Breast epithelium (tissue), 4 donors: Measurements from ENCODE around the gene P2RX6. TPM values are rescaled to one million over a fixed set of nuclear protein-coding genes. Genes with fewer than 3 reads are reported as not detected.

ENCODE experiments used
- DNase-seq, 2 donors: peaks; one replicate each; pipeline ENCODE4 v3.0.0-alpha.2; 2019; ENCODE audit warnings: low spot score in 2 of 2
- H3K27ac ChIP-seq, 2 donors: fragments of 200-600 bp; sonication (generic) in 1 of 2; one replicate each; pipeline ENCODE4 v1.5.1; 2016 to 2019; ENCODE audit warnings: mild to moderate bottlenecking in 1 of 2
- H3K27me3 ChIP-seq, 2 donors: fragments of 200-600 bp; sonication (generic) in 1 of 2; one replicate each; pipeline versions ENCODE4 v1.5.1 to v1.6.0; 2017 to 2019; ENCODE audit warnings: control low read depth in 1 of 2, mild to moderate bottlenecking in 1 of 2
- H3K36me3 ChIP-seq: fragments of 200-600 bp; one replicate; pipeline ENCODE4 v1.5.1; 2019
- H3K4me1 ChIP-seq, 2 donors: fragments of 200-600 bp; sonication (generic); one replicate each; pipeline ENCODE4 v1.5.1; 2016 to 2019; ENCODE audit warnings: control low read depth in 1 of 2
- H3K4me3 ChIP-seq, 3 donors: fragments of 200-600 bp; sonication (generic); 1 replicate in 2 of 3; 2 replicates in 1 of 3; pipeline ENCODE4 v1.5.1; 2016 to 2019; ENCODE audit warnings: mild to moderate bottlenecking in 3 of 3, moderate library complexity in 2 of 3
- H3K9me3 ChIP-seq, 2 donors: fragments of 200-600 bp; sonication (generic) in 1 of 2; one replicate each; pipeline ENCODE4 v1.5.1; 2016 to 2019; ENCODE audit warnings: control low read depth in 1 of 2
- CTCF ChIP-seq, 3 donors: fragments of 450-650 bp; IDR thresholded peaks; one replicate each; pipeline ENCODE4 v1.5.1; 2016 to 2017; ENCODE audit warnings: antibody characterized with exemption in 3 of 3, mild to moderate bottlenecking in 3 of 3, moderate library complexity in 3 of 3
- POLR2A ChIP-seq: fragments of 450-650 bp; IDR thresholded peaks from one replicate; pipeline ENCODE4 v1.6.1; 2016; ENCODE audit warnings: antibody characterized with exemption, mild to moderate bottlenecking, moderate library complexity
- POLR2AphosphoS5 ChIP-seq, 3 donors: sonication (generic); formaldehyde crosslinking; IDR thresholded peaks; one replicate each; pipeline ENCODE4 v1.6.1; 2017; ENCODE audit warnings: antibody characterized with exemption in 3 of 3
- intact Hi-C: fragments of 100-400 bp; cut with DNase I; formaldehyde crosslinking; loops from one replicate; pipeline ENCODE4 v1.15.1; 2023; ENCODE audit warnings: low total_unique reads
- total RNA-seq, 3 donors: library from RNA; depleted of rRNA; stranded (reverse); fragments of >200 nt; gene quantifications; one replicate each; pipeline ENCODE4 v1.1.0, GENCODE V29; 2016

Gene P2RX6
- total RNA-seq, 3 donors from 2014 or later, result 1.6 TPM; not detected in 2

- H3K4me3 ChIP-seq, result no peak overlapping the region
- H3K4me1 ChIP-seq, result no peaks in the 10 kb centered on the region
- H3K27me3 ChIP-seq, result no peaks in the 10 kb centered on the region
- no peaks in the 10 kb centered on the region for H3K9me3 ChIP-seq
- H3K27ac ChIP-seq, result no peak overlapping the region
- TF ChIP-seq POLR2AphosphoS5 (IDR thresholded peaks at IDR 0.05) (no peak), POLR2A (no peak), CTCF (IDR thresholded peaks at IDR 0.05) (no peak)
- intact Hi-C loops, result no loop called here
- H3K36me3 ChIP-seq, result no peaks in the 10 kb centered on the region
- no peak for DNase-seq
These were observed 20.6 kb upstream of the P2RX6 start for GRCh38 chr22:20994128-20994901.

GRCh38 chr22:20994902-20995241 lies 20.1 kb upstream of the P2RX6 start:
- intact Hi-C loops, result no loop called here
- Histone ChIP-seq H3K36me3 (no peaks in the 10 kb centered on the region), H3K4me3 (no peak overlapping the region), H3K27me3 (no peaks in the 10 kb centered on the region), H3K9me3 (no peaks in the 10 kb centered on the region), H3K27ac (no peak overlapping the region), H3K4me1 (peaks cover 2 to 3% of the 10 kb centered on the region in 2 donors)
- DNase-seq, result no peak
- TF ChIP-seq POLR2A (no peak), POLR2AphosphoS5 (IDR thresholded peaks at IDR 0.05) (no peak), CTCF (IDR thresholded peaks at IDR 0.05) (no peak)

GRCh38 chr22:20995329-20996030 lies 19.5 kb upstream of the P2RX6 start:
- Histone ChIP-seq H3K4me1 (peaks cover 4 to 10% of the 10 kb centered on the region in 2 donors), H3K27me3 (no peaks in the 10 kb centered on the region), H3K4me3 (no peak overlapping the region), H3K9me3 (no peaks in the 10 kb centered on the region), H3K27ac (no peak overlapping the region), H3K36me3 (no peaks in the 10 kb centered on the region)
- no peak for DNase-seq
- intact Hi-C loops, result no loop called here
- TF ChIP-seq POLR2A, result no peak
- no peak for TF ChIP-seq CTCF (IDR thresholded peaks at IDR 0.05)
- no peak for TF ChIP-seq POLR2AphosphoS5 (IDR thresholded peaks at IDR 0.05)

GRCh38 chr22:20996031-20996410 lies 18.9 kb upstream of the P2RX6 start:
- H3K4me3 ChIP-seq, result no peak overlapping the region
- peaks cover 4 to 14% of the 10 kb centered on the region in 2 donors for H3K4me1 ChIP-seq
- intact Hi-C loops, result no loop called here
- H3K27ac ChIP-seq, result no peak overlapping the region
- no peak for TF ChIP-seq POLR2A
- no peak for TF ChIP-seq CTCF (IDR thresholded peaks at IDR 0.05)
- no peak for TF ChIP-seq POLR2AphosphoS5 (IDR thresholded peaks at IDR 0.05)
- H3K27me3 ChIP-seq, result no peaks in the 10 kb centered on the region
- H3K36me3 ChIP-seq, result no peaks in the 10 kb centered on the region
- no peak for DNase-seq
- H3K9me3 ChIP-seq, result no peaks in the 10 kb centered on the region
